Measurements from ENCODE around the gene SPECC1.

Gene SPECC1

DNA sequence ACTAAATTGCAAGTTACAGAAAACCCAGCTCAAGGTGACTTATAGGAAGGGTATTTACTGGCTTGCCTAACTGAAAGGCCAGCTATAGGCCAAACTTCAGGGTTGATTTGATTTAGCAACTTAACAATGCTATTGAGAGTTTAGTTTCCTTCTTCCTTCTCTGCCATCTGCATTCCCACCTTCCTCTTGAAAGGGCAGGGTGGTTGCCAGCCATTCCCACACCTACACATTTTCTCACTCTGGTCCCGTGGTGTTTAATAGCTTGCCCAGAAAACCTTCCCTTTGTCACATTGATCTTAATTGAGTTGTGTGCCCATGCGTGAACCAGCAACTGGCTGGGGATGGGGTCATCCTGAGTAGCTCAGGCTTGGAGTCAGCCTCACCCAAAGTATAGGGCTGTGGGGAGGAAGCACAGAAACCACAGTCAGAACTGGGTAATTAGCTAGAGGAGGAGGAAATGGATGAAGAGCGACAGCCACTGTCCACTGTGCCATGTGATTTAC, 194.7 kb downstream of the SPECC1 start:
- ChIA-PET POLR2A (no interaction called here), CTCF (interaction anchor here (1.3 kb wide), 1 partner anchor 23 kb away, joined by 3 read pairs; no protein-coding TSS in a partner anchor)
- DNase-seq (ENCODE audit: extremely low spot score), result no peak
- TF ChIP-seq FOXM1 (IDR thresholded peaks at IDR 0.05; ENCODE audit: borderline replicate concordance) (no peak), ARNT (IDR thresholded peaks at IDR 0.05) (no peak), LEF1 (IDR thresholded peaks at IDR 0.05; ENCODE audit: borderline replicate concordance) (no peak), ELF4 (IDR thresholded peaks at IDR 0.05) (no peak), TARDBP (IDR thresholded peaks at IDR 0.05) (no peak), NFRKB (IDR thresholded peaks at IDR 0.05) (no peak), L3MBTL2 (conservative IDR thresholded peaks at IDR 0.05) (no peak)

- TF ChIP-seq PKNOX1 (IDR thresholded peaks at IDR 0.05), result no peak
- TF ChIP-seq L3MBTL2 (conservative IDR thresholded peaks at IDR 0.05), result no peak
- TF ChIP-seq SUZ12 (IDR thresholded peaks at IDR 0.05), result no peak
- no peak for DNase-seq (ENCODE audit: extremely low spot score)
- ChIA-PET POLR2A (interaction anchor here (1.7 kb wide), 1 partner anchor 50 kb away, joined by 5 read pairs; no protein-coding TSS in a partner anchor), CTCF (no interaction called here)
Measured at GRCh38 chr17:20205609-20206008, 196.4 kb downstream of the SPECC1 start.

- DNase-seq (ENCODE audit: extremely low spot score), result no peak
- POLR2A ChIA-PET, result interaction anchor here (1.7 kb wide), 1 partner anchor 51 kb away, joined by 5 read pairs; no protein-coding TSS in a partner anchor
- TF ChIP-seq FOXK2 (IDR thresholded peaks at IDR 0.05) (no peak), LEF1 (IDR thresholded peaks at IDR 0.05; ENCODE audit: borderline replicate concordance) (no peak), SUZ12 (IDR thresholded peaks at IDR 0.05) (no peak), CTBP1 (IDR thresholded peaks at IDR 0.05; ENCODE audit: borderline replicate concordance) (no peak)
- CTCF ChIA-PET, result interaction anchor here (0.6 kb wide), 1 partner anchor 835 kb away, joined by 3 read pairs; no protein-coding TSS in a partner anchor
Measured at GRCh38 chr17:20206068-20206467, 196.9 kb downstream of the SPECC1 start.

DNA sequence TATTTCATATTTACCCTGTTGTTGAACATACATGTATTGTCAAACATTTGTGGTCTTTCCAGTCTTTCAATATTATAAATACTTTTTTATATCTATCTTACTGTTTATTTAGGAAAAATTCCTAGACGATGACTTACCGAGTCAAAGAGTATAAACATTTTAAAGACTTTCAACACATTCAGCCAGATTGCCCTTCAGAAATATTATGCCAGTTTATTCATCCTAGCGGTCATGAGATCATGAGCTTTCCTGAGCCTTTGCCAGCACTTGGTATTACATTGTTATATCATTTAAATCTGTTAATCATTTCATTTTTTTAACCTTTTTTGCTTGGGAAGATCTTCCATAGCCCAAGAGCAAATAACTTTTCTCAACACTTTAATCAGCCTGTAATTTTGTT, 197.4 kb downstream of the SPECC1 start:
- no peak for DNase-seq (ENCODE audit: extremely low spot score)
- ChIA-PET CTCF (interaction anchor here (0.5 to 0.6 kb wide), 2 partner anchors 10 to 836 kb away, joined by 3 read pairs; no protein-coding TSS in a partner anchor), POLR2A (no interaction called here)
- TF ChIP-seq FOXM1 (IDR thresholded peaks at IDR 0.05; ENCODE audit: borderline replicate concordance) (no peak), TARDBP (IDR thresholded peaks at IDR 0.05) (no peak), ZNF384 (IDR thresholded peaks at IDR 0.05) (no peak), L3MBTL2 (conservative IDR thresholded peaks at IDR 0.05) (no peak), HDGF (IDR thresholded peaks at IDR 0.05; ENCODE audit: borderline replicate concordance) (no peak), LEF1 (IDR thresholded peaks at IDR 0.05; ENCODE audit: borderline replicate concordance) (no peak), ARNT (IDR thresholded peaks at IDR 0.05) (no peak), SP1 (IDR thresholded peaks at IDR 0.05) (no peak), BHLHE40 (IDR thresholded peaks at IDR 0.05; ENCODE audit: borderline replicate concordance) (no peak), FOXK2 (IDR thresholded peaks at IDR 0.05) (no peak), FOXA1 (IDR thresholded peaks at IDR 0.05) (no peak), CTBP1 (IDR thresholded peaks at IDR 0.05; ENCODE audit: borderline replicate concordance) (no peak), PKNOX1 (IDR thresholded peaks at IDR 0.05) (no peak), NFRKB (IDR thresholded peaks at IDR 0.05) (no peak), ELF4 (IDR thresholded peaks at IDR 0.05) (no peak), SUZ12 (IDR thresholded peaks at IDR 0.05) (no peak)

DNA sequence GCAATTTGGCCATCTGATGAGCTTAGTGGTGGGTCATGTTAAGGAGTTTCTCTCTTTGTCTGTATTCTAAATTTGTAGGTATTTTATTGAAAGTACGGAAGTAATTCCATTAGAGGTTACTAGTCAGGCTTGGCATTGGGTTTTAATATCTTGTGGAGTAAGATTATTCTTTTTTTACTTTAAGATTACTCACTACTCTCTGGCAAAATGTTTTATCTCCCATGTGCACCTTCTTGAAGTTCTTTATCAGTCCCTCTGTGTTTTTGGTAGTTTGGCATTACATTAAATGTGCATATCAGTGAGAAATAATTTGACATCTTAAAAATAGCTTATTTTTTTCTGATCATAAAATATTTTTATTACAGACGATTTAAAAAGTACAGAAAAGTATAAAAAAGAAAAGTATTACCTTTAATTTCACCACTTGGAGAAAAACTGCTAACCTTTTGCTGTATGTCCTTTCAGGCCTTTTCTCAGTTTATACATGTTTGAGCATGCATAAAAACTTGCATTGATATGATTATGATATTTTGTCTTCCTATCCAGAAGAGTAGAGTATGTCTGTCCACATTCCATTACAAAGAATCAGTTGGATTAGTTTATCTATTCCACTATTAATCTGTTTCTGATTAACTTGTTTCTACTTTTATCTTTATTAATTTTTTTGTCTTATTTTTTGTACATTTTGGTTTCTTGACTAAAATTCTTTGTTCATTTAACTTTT, 198.3 kb downstream of the SPECC1 start:
- no peak for DNase-seq (ENCODE audit: extremely low spot score)
- ChIA-PET CTCF (interaction anchor here (0.5 to 0.6 kb wide), 2 partner anchors 9 to 117 kb away, joined by 3 to 5 read pairs; no protein-coding TSS in a partner anchor), POLR2A (no interaction called here)
- TF ChIP-seq SP1 (IDR thresholded peaks at IDR 0.05), result no peak
- TF ChIP-seq FOXM1 (IDR thresholded peaks at IDR 0.05; ENCODE audit: borderline replicate concordance), result no peak
- no peak for TF ChIP-seq L3MBTL2 (conservative IDR thresholded peaks at IDR 0.05)
- no peak for TF ChIP-seq FOXA1 (IDR thresholded peaks at IDR 0.05)
- no peak for TF ChIP-seq HDGF (IDR thresholded peaks at IDR 0.05; ENCODE audit: borderline replicate concordance)
- no peak for TF ChIP-seq NFRKB (IDR thresholded peaks at IDR 0.05)
- TF ChIP-seq CTBP1 (IDR thresholded peaks at IDR 0.05; ENCODE audit: borderline replicate concordance), result no peak
- no peak for TF ChIP-seq ARNT (IDR thresholded peaks at IDR 0.05)
- TF ChIP-seq LEF1 (IDR thresholded peaks at IDR 0.05; ENCODE audit: borderline replicate concordance), result no peak
- TF ChIP-seq SUZ12 (IDR thresholded peaks at IDR 0.05), result no peak
- no peak for TF ChIP-seq ELF4 (IDR thresholded peaks at IDR 0.05)
- no peak for TF ChIP-seq TARDBP (IDR thresholded peaks at IDR 0.05)

- ChIA-PET POLR2A (no interaction called here), CTCF (interaction anchor here (1.2 kb wide), 1 partner anchor 19 kb away, joined by 3 read pairs; no protein-coding TSS in a partner anchor)
- no peak for DNase-seq (ENCODE audit: extremely low spot score)
- TF ChIP-seq SP1 (IDR thresholded peaks at IDR 0.05), result no peak
- TF ChIP-seq FOXA1 (IDR thresholded peaks at IDR 0.05), result no peak
- no peak for TF ChIP-seq ELF4 (IDR thresholded peaks at IDR 0.05)
- TF ChIP-seq FOXM1 (IDR thresholded peaks at IDR 0.05; ENCODE audit: borderline replicate concordance), result no peak
- no peak for TF ChIP-seq CTBP1 (IDR thresholded peaks at IDR 0.05; ENCODE audit: borderline replicate concordance)
- no peak for TF ChIP-seq ZNF384 (IDR thresholded peaks at IDR 0.05)
- no peak for TF ChIP-seq NFRKB (IDR thresholded peaks at IDR 0.05)
- no peak for TF ChIP-seq SUZ12 (IDR thresholded peaks at IDR 0.05)
- TF ChIP-seq ARNT (IDR thresholded peaks at IDR 0.05), result no peak
- TF ChIP-seq BHLHE40 (IDR thresholded peaks at IDR 0.05; ENCODE audit: borderline replicate concordance), result no peak
- TF ChIP-seq HDGF (IDR thresholded peaks at IDR 0.05; ENCODE audit: borderline replicate concordance), result no peak
- TF ChIP-seq L3MBTL2 (conservative IDR thresholded peaks at IDR 0.05), result no peak
- TF ChIP-seq LEF1 (IDR thresholded peaks at IDR 0.05; ENCODE audit: borderline replicate concordance), result no peak
- no peak for TF ChIP-seq PKNOX1 (IDR thresholded peaks at IDR 0.05)
- TF ChIP-seq TARDBP (IDR thresholded peaks at IDR 0.05), result no peak
Measured at GRCh38 chr17:20208717-20209116, 199.6 kb downstream of the SPECC1 start.

Data from HEK293T (cell line).